H1 (cell line): Measurements from ENCODE around the gene PLA2G4D. TPM values are rescaled to one million over a fixed set of nuclear protein-coding genes. Genes with fewer than 3 reads are reported as not detected.

Experiments used
- CTCF ChIA-PET: fragments of 300-600 bp; sonication (Branson Sonifier 250); formaldehyde crosslinking; loops from one replicate; lab custom pipeline; 2021; ENCODE audit not compliant: partially characterized antibody; lab: Charles Lee
- POLR2A ChIA-PET: fragments of 300-600 bp; sonication (Branson Sonifier 250); formaldehyde crosslinking; loops from one replicate; lab custom pipeline; 2021; ENCODE audit warnings: inconsistent platforms; ENCODE audit not compliant: partially characterized antibody; lab: Charles Lee
- DNase-seq, 2 experiments: peaks; one replicate each; pipeline versions ENCODE4 v3.0.0 to v3.0.0-alpha.2; 2010 to 2022; ENCODE audit warnings: low spot score in 2 of 2, low read depth in 1 of 2, mixed read lengths in 1 of 2
- FAIRE-seq: peaks from 2 replicates; lab custom pipeline; 2011; peaks lifted over from hg19 to GRCh38; lab: Jason Lieb, UNC
- H2AFZ ChIP-seq: 2 replicates; pipeline ENCODE4 v1.8.1; 2012; ENCODE audit warnings: low read length, inconsistent platforms
- H2AK5ac ChIP-seq: 2 replicates; pipeline ENCODE4 v1.6.1; 2013; ENCODE audit warnings: low read depth, low read length
- H2BK120ac ChIP-seq: replicated peaks from 2 replicates; pipeline ENCODE3; 2013; ENCODE audit warnings: low read depth, low read length, inconsistent platforms
- H2BK12ac ChIP-seq: 2 replicates; pipeline ENCODE4 v1.6.1; 2013; ENCODE audit warnings: low read depth, low read length
- H2BK15ac ChIP-seq: 2 replicates; pipeline ENCODE4 v1.6.1; 2013; ENCODE audit warnings: low read length
- H2BK20ac ChIP-seq: 2 replicates; pipeline ENCODE4 v1.6.1; 2013; ENCODE audit warnings: low read length
- H2BK5ac ChIP-seq: 2 replicates; pipeline ENCODE4 v1.6.1; 2013; ENCODE audit warnings: low read depth, low read length
- H3K14ac ChIP-seq: 2 replicates; pipeline ENCODE4 v1.6.1; 2013; ENCODE audit warnings: inconsistent platforms; ENCODE audit not compliant: insufficient read length
- H3K18ac ChIP-seq: 2 replicates; pipeline ENCODE4 v1.6.1; 2013; ENCODE audit warnings: low read length; ENCODE audit errors: extremely low read depth
- H3K23ac ChIP-seq: 2 replicates; pipeline ENCODE4 v1.6.1; 2013; ENCODE audit warnings: inconsistent platforms; ENCODE audit not compliant: insufficient read length
- H3K23me2 ChIP-seq: 2 replicates; pipeline ENCODE4 v1.6.1; 2013; ENCODE audit warnings: low read depth, low read length
- H3K27ac ChIP-seq: 2 replicates; pipeline ENCODE4 v1.6.1; 2011; ENCODE audit warnings: low read depth, low read length, inconsistent platforms
- H3K27me3 ChIP-seq, 4 experiments: replicated peaks in 1 of 4; 1 replicate in 1 of 4; 2 replicates in 3 of 4; pipeline versions ENCODE4 v1.6.1 to v1.8.1; 2011 to 2013; ENCODE audit warnings: low read length in 3 of 4, mild to moderate bottlenecking in 3 of 4, inconsistent platforms in 2 of 4, mixed read lengths in 2 of 4, moderate library complexity in 1 of 4; ENCODE audit not compliant: control insufficient read depth in 3 of 4, insufficient read depth in 3 of 4; ENCODE audit errors: extremely low read depth in 1 of 4
- H3K36me3 ChIP-seq, 4 experiments: 2 replicates each; pipeline versions ENCODE4 v1.6.1 to v1.8.1; 2011 to 2013; ENCODE audit warnings: mild to moderate bottlenecking in 4 of 4, low read length in 3 of 4, moderate library complexity in 2 of 4, control low read depth in 1 of 4, inconsistent platforms in 1 of 4; ENCODE audit not compliant: insufficient read depth in 4 of 4, control insufficient read depth in 2 of 4
- H3K4ac ChIP-seq: replicated peaks from 2 replicates; pipeline ENCODE3; 2013; ENCODE audit warnings: low read length, low read depth, mixed read lengths, inconsistent platforms; ENCODE audit not compliant: insufficient read length
- H3K4me1 ChIP-seq, 4 experiments: replicated peaks in 1 of 4; 1 replicate in 1 of 4; 2 replicates in 3 of 4; pipeline versions ENCODE4 v1.6.1 to v1.8.1; 2011 to 2013; ENCODE audit warnings: low read length in 3 of 4, inconsistent platforms in 2 of 4, mixed read lengths in 1 of 4; ENCODE audit not compliant: insufficient read depth in 4 of 4, control insufficient read depth in 3 of 4
- H3K4me2 ChIP-seq, 2 experiments: 2 replicates each; pipeline versions ENCODE4 v1.6.1 to v1.8.1; 2011 to 2013; ENCODE audit warnings: low read depth in 2 of 2, low read length in 2 of 2, control low read depth in 1 of 2, inconsistent platforms in 1 of 2, mild to moderate bottlenecking in 1 of 2; ENCODE audit not compliant: insufficient read depth in 1 of 2
- H3K4me3 ChIP-seq, 4 experiments: fragments of 200-600, 300-600 bp in 1 of 4; sonication (generic), shearing (Covaris generic), sonication (Bioruptor Twin) in 1 of 4; 2 replicates each; pipeline versions ENCODE4 v1.5.1 to v1.8.1; 2011 to 2016; ENCODE audit warnings: low read length in 4 of 4, low read depth in 3 of 4, control low read depth in 2 of 4, inconsistent platforms in 2 of 4, mild to moderate bottlenecking in 2 of 4, mixed read lengths in 1 of 4, moderate library complexity in 1 of 4; ENCODE audit not compliant: insufficient read depth in 2 of 4; ENCODE audit errors: extremely low read depth in 1 of 4
- H3K56ac ChIP-seq: replicated peaks from 2 replicates; pipeline ENCODE3; 2013; ENCODE audit warnings: low read depth, mild to moderate bottlenecking, mixed read lengths, low read length, inconsistent platforms; ENCODE audit not compliant: insufficient read length
- H3K79me1 ChIP-seq: 2 replicates; pipeline ENCODE4 v1.6.1; 2013; ENCODE audit warnings: low read depth, low read length, control low read depth
- H3K79me2 ChIP-seq, 2 experiments: 2 replicates each; pipeline versions ENCODE4 v1.6.1 to v1.8.1; 2012 to 2013; ENCODE audit warnings: low read length in 2 of 2, mild to moderate bottlenecking in 2 of 2, inconsistent platforms in 1 of 2; ENCODE audit not compliant: insufficient read depth in 2 of 2, control insufficient read depth in 1 of 2
- H3K9ac ChIP-seq, 4 experiments: replicated peaks in 1 of 4; 1 replicate in 1 of 4; 2 replicates in 3 of 4; pipeline versions ENCODE4 v1.6.1 to v1.8.1; 2011 to 2013; ENCODE audit warnings: low read depth in 3 of 4, low read length in 3 of 4, control low read depth in 2 of 4, mild to moderate bottlenecking in 2 of 4, moderate library complexity in 2 of 4, inconsistent platforms in 1 of 4; ENCODE audit errors: extremely low read depth in 1 of 4
- H3K9me3 ChIP-seq, 2 experiments: 2 replicates each; pipeline versions ENCODE4 v1.6.1 to v1.8.1; 2012 to 2013; ENCODE audit warnings: mild to moderate bottlenecking in 2 of 2, moderate library complexity in 2 of 2, control low read depth in 1 of 2, inconsistent platforms in 1 of 2, low read depth in 1 of 2, low read length in 1 of 2, mixed read lengths in 1 of 2; ENCODE audit not compliant: insufficient read depth in 2 of 2
- H4K20me1 ChIP-seq, 2 experiments: replicated peaks in 1 of 2; 2 replicates each; pipeline versions ENCODE3 to v1.8.1; 2011 to 2013; ENCODE audit warnings: inconsistent platforms in 2 of 2, low read length in 2 of 2, mild to moderate bottlenecking in 1 of 2; ENCODE audit not compliant: insufficient read depth in 2 of 2, control insufficient read depth in 1 of 2
- H4K5ac ChIP-seq: 2 replicates; pipeline ENCODE4 v1.6.1; 2013; ENCODE audit warnings: low read length, low read depth, mixed read lengths, inconsistent platforms; ENCODE audit not compliant: insufficient read length
- H4K8ac ChIP-seq: 2 replicates; pipeline ENCODE4 v1.8.0; 2013; ENCODE audit warnings: mild to moderate bottlenecking, moderate library complexity, low read length, inconsistent platforms; ENCODE audit not compliant: insufficient read depth; ENCODE audit errors: extremely low read depth
- H4K91ac ChIP-seq: replicated peaks from 2 replicates; pipeline ENCODE3; 2013; ENCODE audit warnings: low read length, mixed read lengths, inconsistent platforms; ENCODE audit not compliant: insufficient read length
- CEBPB ChIP-seq: IDR thresholded peaks from 2 replicates; pipeline ENCODE4 v1.6.1; 2012; ENCODE audit warnings: low read depth, low read length
- CHD2 ChIP-seq: IDR thresholded peaks from 2 replicates; pipeline ENCODE4 v1.6.1; 2012; ENCODE audit warnings: low read length, improper control_type of control experiment
- CTBP2 ChIP-seq: IDR thresholded peaks from 2 replicates; pipeline ENCODE4 v1.7.0; 2011; ENCODE audit warnings: borderline replicate concordance, mild to moderate bottlenecking, moderate library complexity, mixed read lengths, low read length; ENCODE audit not compliant: insufficient read depth, insufficient read length
- GABPA ChIP-seq: IDR thresholded peaks from 2 replicates; pipeline ENCODE4 v1.6.1; 2011; ENCODE audit warnings: mild to moderate bottlenecking, low read length, moderate library complexity, borderline replicate concordance; ENCODE audit not compliant: insufficient read depth
- GTF2F1 ChIP-seq: IDR thresholded peaks from 2 replicates; pipeline ENCODE4 v1.6.1; 2012; ENCODE audit warnings: low read depth, low read length, improper control_type of control experiment, borderline replicate concordance
- JUND ChIP-seq: IDR thresholded peaks from 2 replicates; pipeline ENCODE4 v1.6.1; 2011; ENCODE audit warnings: mild to moderate bottlenecking, improper control_type of control experiment, low read length
- MAX ChIP-seq: IDR thresholded peaks from 2 replicates; pipeline ENCODE4 v1.6.1; 2012; ENCODE audit warnings: inconsistent platforms
- RXRA ChIP-seq: IDR thresholded peaks from 2 replicates; pipeline ENCODE4 v1.6.1; 2011; ENCODE audit warnings: low read depth, mild to moderate bottlenecking, low read length, moderate library complexity; ENCODE audit not compliant: insufficient read depth
- SAP30 ChIP-seq: fragments of 300-600 bp; sonication (generic); IDR thresholded peaks from 2 replicates; pipeline ENCODE4 v1.7.1; 2012; ENCODE audit warnings: low read length, moderate library complexity, mild to moderate bottlenecking, inconsistent platforms; ENCODE audit not compliant: insufficient read depth, insufficient replicate concordance
- SIRT6 ChIP-seq: IDR thresholded peaks from one replicate; pipeline ENCODE4 v1.7.1; 2012; ENCODE audit warnings: low read length, inconsistent platforms
- SP2 ChIP-seq: IDR thresholded peaks from 2 replicates; pipeline ENCODE4 v1.6.1; 2012; ENCODE audit warnings: mild to moderate bottlenecking, low read length, inconsistent platforms
- TBP ChIP-seq: IDR thresholded peaks from 2 replicates; pipeline ENCODE4 v1.6.1; 2011; ENCODE audit warnings: low read depth, low read length, improper control_type of control experiment
- ZNF274 ChIP-seq: IDR thresholded peaks from 2 replicates; pipeline ENCODE4 v1.7.0; 2012; ENCODE audit warnings: low read length, borderline replicate concordance; ENCODE audit errors: extremely low read depth
- WGBS, 2 experiments: shearing (Covaris generic) in 1 of 2; methylation state at CpG; one replicate each; pipeline versions ENCODE4 v1.1.6 to v1.1.7; 2013 to 2015; ENCODE audit warnings: low lambda C conversion rate in 2 of 2, mixed read lengths in 2 of 2, inconsistent platforms in 1 of 2, low coverage in 1 of 2, missing lambda C conversion rate in 1 of 2; ENCODE audit not compliant: insufficient replicate concordance in 2 of 2, insufficient coverage in 1 of 2, insufficient read length in 1 of 2; ENCODE audit errors: extremely low coverage in 1 of 2, missing lambda C conversion rate in 1 of 2; 5-methylcytosine and 5-hydroxymethylcytosine counted together
- polyA plus RNA-seq, 7 experiments: library from polyadenylated mRNA; depleted of rRNA in 3 of 7; stranded (reverse) in 5 of 7; unstranded in 2 of 7; fragments of >200 nt in 5 of 7; fragments of 200-250 nt in 2 of 7; gene quantifications; 1 replicate in 5 of 7; 2 replicates in 1 of 7; 4 replicates in 1 of 7; pipeline versions ENCODE4 v1.2.1 to v1.2.3, GENCODE V29; 2011 to 2013; ENCODE audit warnings: missing spikeins in 2 of 7, mixed read lengths in 2 of 7
- total RNA-seq: library from RNA; stranded (reverse); fragmentation: NEBNext Ultra II Directional; extraction: Animal tissue kit (Norgen Biotek cat#: 25700); gene quantifications from 2 replicates; pipeline ENCODE4 v1.2.1, GENCODE V29; 2021

PLA2G4D gene
- total and polyA plus RNA-seq, 2 of the 8 experiments (the other 6 are each of a cell fraction or from before 2014, with no cell fraction given) = 0.07 to 0.18 TPM

GRCh38 chr15:42090370-42090769 lies 4.0 kb downstream of the PLA2G4D start:
- Histone ChIP-seq H3K36me3 (no peaks in the 10 kb centered on the region; a peak in 1 of 8 replicates), H2AK5ac (no peak overlapping the region), H4K8ac (no peak overlapping the region), H3K4me1 (peaks cover 0 to 7% (median 3%) of the 10 kb centered on the region in 4 experiments; a peak in 5 of 7 replicates), H3K9ac (no peak overlapping the region), H3K4me3 (no peak overlapping the region), H4K91ac (no peak overlapping the region), H3K23ac (no peak overlapping the region), H3K79me1 (no peaks in the 10 kb centered on the region), H3K23me2 (no peaks in the 10 kb centered on the region; the same call in 1 of the 2 replicates), H2BK20ac (no peak overlapping the region), H3K79me2 (no peaks in the 10 kb centered on the region), H3K27me3 (no peaks in the 10 kb centered on the region), H3K9me3 (no peaks in the 10 kb centered on the region), H3K18ac (no peak overlapping the region), H4K20me1 (no peaks in the 10 kb centered on the region), H3K4me2 (no peak overlapping the region), H2BK120ac (no peak overlapping the region), H2BK5ac (no peak overlapping the region), H2AFZ (no peak overlapping the region), H3K56ac (no peak overlapping the region), H3K14ac (no peak overlapping the region), H2BK12ac (no peak overlapping the region), H3K27ac (no peak overlapping the region), H4K5ac (no peak overlapping the region), H2BK15ac (no peak overlapping the region), H3K4ac (no peak overlapping the region)
- ChIA-PET POLR2A (interaction anchor here (0.6 to 0.7 kb wide), 3 partner anchors 16 to 426 kb away, joined by 3 to 4 read pairs (median 3); no protein-coding TSS in a partner anchor), CTCF (interaction anchor here (0.6 to 14.0 kb wide), 12 partner anchors 8 to 382 kb away, joined by 3 to 425 read pairs (median 4); no protein-coding TSS in a partner anchor)
- no peak for DNase-seq
- 78% methylated on average over 7 of the region's 7 CpGs; no CpG with 5 or more reads in 1 of the 2 experiments for WGBS, 2 experiments
- TF ChIP-seq CEBPB = no peak
- TF ChIP-seq SP2 = no peak
- TF ChIP-seq CTBP2 = no peak
- TF ChIP-seq CHD2 = no peak
- no peak for TF ChIP-seq ZNF274
- TF ChIP-seq MAX = no peak
- no peak for TF ChIP-seq GABPA
- no peak for TF ChIP-seq SIRT6
- TF ChIP-seq JUND = no peak
- no peak for TF ChIP-seq GTF2F1
- TF ChIP-seq TBP = no peak
- TF ChIP-seq SAP30 = no peak
- TF ChIP-seq RXRA = no peak
- FAIRE-seq = no peak
